ENCODE measurements around the gene CEACAM4. TPM values are rescaled to one million over a fixed set of nuclear protein-coding genes. Genes with fewer than 3 reads are reported as not detected.

The CEACAM4 gene
- total and polyA plus RNA-seq, 2 of the 4 experiments (the other 2 are of a cell fraction) = not detected

DNA sequence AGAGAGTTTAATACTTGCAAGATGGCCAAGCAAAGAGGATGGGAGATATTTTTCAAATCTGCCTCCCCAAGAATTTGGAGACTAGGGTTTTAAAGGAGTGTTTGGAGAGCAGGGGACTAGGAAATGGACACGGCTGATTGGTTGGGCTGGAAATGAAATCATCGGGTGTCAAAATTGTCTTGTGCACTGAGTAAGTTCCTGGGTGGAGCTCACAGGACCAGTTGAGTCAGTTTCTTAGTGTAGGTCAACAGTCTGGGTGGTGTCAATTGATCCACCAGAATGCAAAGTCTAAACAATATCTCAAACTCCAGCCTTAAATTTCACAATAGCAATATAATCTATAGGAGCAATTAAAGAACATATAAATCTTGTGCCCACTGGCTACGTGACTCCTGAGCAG, 23.0 kb upstream of the CEACAM4 start:
- no peak overlapping the region for H3K9ac ChIP-seq (ENCODE audit: low read depth, low read length)
- H4K20me1 ChIP-seq (ENCODE audit: insufficient read depth, low read length) = no peaks in the 10 kb centered on the region
- DNase-seq (no peak), ATAC-seq (ENCODE audit: low read depth) (no peak)
- no peak overlapping the region for H2BK15ac ChIP-seq (ENCODE audit: low read depth, low read length)
- no peak overlapping the region for H3K4ac ChIP-seq (ENCODE audit: low read depth, low read length)
- H2BK20ac ChIP-seq (ENCODE audit: low read depth, low read length) = no peak overlapping the region
- dilution Hi-C loops (cut with HindIII; ENCODE audit: low sequenced_read_pairs, unreplicated experiment) (no loop called here), in situ Hi-C loops (cut with MboI; ENCODE audit: low sequenced_read_pairs) (no loop called here), intact Hi-C loops (cut with micrococcal nuclease) (no loop called here)
- no peak overlapping the region for H3K4me2 ChIP-seq (ENCODE audit: low read depth, low read length)
- BruUV-seq (replicated peaks) = no TSS peak
- H3K4me3 ChIP-seq (ENCODE audit: insufficient read depth, low read depth, low read length) = no peak overlapping the region
- no peak overlapping the region for H4K5ac ChIP-seq (ENCODE audit: low read depth, low read length)
- no peak overlapping the region for H3K18ac ChIP-seq (ENCODE audit: low read depth, low read length)
- H3K79me1 ChIP-seq (ENCODE audit: low read depth in 1 of 2, low read length in 2 of 2) = no peaks in the 10 kb centered on the region
- no peaks in the 10 kb centered on the region for H3K4me1 ChIP-seq (ENCODE audit: control insufficient read depth, insufficient read depth, low read length)
- H3K27me3 ChIP-seq (ENCODE audit: control insufficient read depth, insufficient read depth, low read length) = no peaks in the 10 kb centered on the region; the same call in 1 of the 2 replicates
- ChIA-PET POLR2A (ENCODE audit: unreplicated experiment) (no interaction called here), CTCF (no interaction called here)
- no peak overlapping the region for H2BK5ac ChIP-seq (ENCODE audit: low read depth, low read length, poor library complexity, severe bottlenecking)
- H2BK120ac ChIP-seq (ENCODE audit: low read depth, low read length) = no peak overlapping the region
- H2AK5ac ChIP-seq (ENCODE audit: low read depth, low read length) = no peak overlapping the region
- H3K56ac ChIP-seq (ENCODE audit: extremely low read depth, insufficient read depth, low read length) = no peak overlapping the region
- TF ChIP-seq, protein P1, sequence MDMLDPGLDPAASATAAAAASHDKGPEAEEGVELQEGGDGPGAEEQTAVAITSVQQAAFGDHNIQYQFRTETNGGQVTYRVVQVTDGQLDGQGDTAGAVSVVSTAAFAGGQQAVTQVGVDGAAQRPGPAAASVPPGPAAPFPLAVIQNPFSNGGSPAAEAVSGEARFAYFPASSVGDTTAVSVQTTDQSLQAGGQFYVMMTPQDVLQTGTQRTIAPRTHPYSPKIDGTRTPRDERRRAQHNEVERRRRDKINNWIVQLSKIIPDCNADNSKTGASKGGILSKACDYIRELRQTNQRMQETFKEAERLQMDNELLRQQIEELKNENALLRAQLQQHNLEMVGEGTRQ (IDR thresholded peaks at IDR 0.05; ENCODE audit: low read depth, low read length) = no peak
- TF ChIP-seq SMC3 (IDR thresholded peaks at IDR 0.05; ENCODE audit: low read depth, low read length) = no peak
- TF ChIP-seq RFX5 (IDR thresholded peaks at IDR 0.05; ENCODE audit: low read depth, low read length) = no peak
- no peak for TF ChIP-seq CHD1 (IDR thresholded peaks at IDR 0.05; ENCODE audit: low read depth, low read length)
- TF ChIP-seq RCOR1 (IDR thresholded peaks at IDR 0.05; ENCODE audit: insufficient replicate concordance, low read length) = no peak
- no peak for TF ChIP-seq NFE2L2 (IDR thresholded peaks at IDR 0.05; ENCODE audit: low read depth, low read length)
- TF ChIP-seq, protein P2, sequence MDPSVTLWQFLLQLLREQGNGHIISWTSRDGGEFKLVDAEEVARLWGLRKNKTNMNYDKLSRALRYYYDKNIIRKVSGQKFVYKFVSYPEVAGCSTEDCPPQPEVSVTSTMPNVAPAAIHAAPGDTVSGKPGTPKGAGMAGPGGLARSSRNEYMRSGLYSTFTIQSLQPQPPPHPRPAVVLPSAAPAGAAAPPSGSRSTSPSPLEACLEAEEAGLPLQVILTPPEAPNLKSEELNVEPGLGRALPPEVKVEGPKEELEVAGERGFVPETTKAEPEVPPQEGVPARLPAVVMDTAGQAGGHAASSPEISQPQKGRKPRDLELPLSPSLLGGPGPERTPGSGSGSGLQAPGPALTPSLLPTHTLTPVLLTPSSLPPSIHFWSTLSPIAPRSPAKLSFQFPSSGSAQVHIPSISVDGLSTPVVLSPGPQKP (IDR thresholded peaks at IDR 0.05; ENCODE audit: borderline replicate concordance, low read depth, low read length) = no peak
- no peak for TF ChIP-seq MXI1 (IDR thresholded peaks at IDR 0.05; ENCODE audit: borderline replicate concordance, low read depth, low read length)
- no peak for TF ChIP-seq MAFK (IDR thresholded peaks at IDR 0.05; ENCODE audit: low read depth, low read length)
- H2AK9ac ChIP-seq (replicated peaks; ENCODE audit: low read depth, low read length, poor library complexity) = no peak overlapping the region
- no peaks in the 10 kb centered on the region for H3K9me1 ChIP-seq (ENCODE audit: insufficient read depth, low read length)
- H3K36me3 ChIP-seq (ENCODE audit: control insufficient read depth, insufficient read depth, low read length) = no peaks in the 10 kb centered on the region
- H3K23ac ChIP-seq (ENCODE audit: low read depth, low read length) = no peak overlapping the region
- H2AFZ ChIP-seq (replicated peaks; ENCODE audit: low read length, poor library complexity) = no peak overlapping the region
- no peak overlapping the region for H4K91ac ChIP-seq (ENCODE audit: insufficient read depth, low read depth, low read length)
- no peaks in the 10 kb centered on the region for H3K9me3 ChIP-seq (ENCODE audit: control insufficient read depth, insufficient read depth, low read length)
- no peak overlapping the region for H3K27ac ChIP-seq (ENCODE audit: insufficient read depth, low read length)
- H4K8ac ChIP-seq (ENCODE audit: low read depth in 2 of 2, low read length in 2 of 2) = no peak overlapping the region
- H3K14ac ChIP-seq (replicated peaks; ENCODE audit: low read depth, low read length) = no peak overlapping the region
- WGBS, 2 experiments (ENCODE audit: extremely low coverage in 2 of 2, insufficient read length in 1 of 2) = no CpG with 5 or more reads among the region's 3 CpGs
